Left kidney (tissue), 2 donors: ENCODE data around the gene PTCH2. TPM values are rescaled to one million over a fixed set of nuclear protein-coding genes. Genes with fewer than 3 reads are reported as not detected.

ENCODE experiments used
- DNase-seq: peaks from one replicate; pipeline ENCODE4 v3.0.0-alpha.2; 2013
- polyA plus RNA-seq: library from polyadenylated mRNA; unstranded; fragments of 120-200 nt; gene quantifications from one replicate; pipeline ENCODE4 v1.2.1, GENCODE V29; 2013; ENCODE audit not compliant: insufficient read length

PTCH2 gene
- polyA plus RNA-seq, 1 donor, result 5.4 TPM

DNA sequence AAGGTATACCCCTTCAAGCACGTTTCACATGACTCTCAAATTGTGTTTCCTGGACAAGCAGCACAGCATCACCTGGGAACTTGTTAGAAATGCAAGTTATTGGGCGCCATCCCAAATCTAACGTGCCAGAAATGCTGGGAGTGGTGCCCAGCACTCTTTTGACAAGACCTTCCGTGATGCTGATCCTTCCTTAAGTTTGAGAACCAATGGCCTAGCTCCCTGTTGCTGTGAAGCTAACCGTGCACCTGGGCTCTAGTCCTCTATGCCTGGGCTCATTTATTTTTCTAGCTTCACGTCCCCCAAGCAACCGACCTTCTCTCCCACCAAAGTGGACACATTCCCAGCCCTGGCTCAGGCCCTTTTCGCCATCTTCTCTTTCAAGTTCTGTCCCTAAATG lies 59.4 kb downstream of the PTCH2 start:
- DNase-seq, result no peak

DNA sequence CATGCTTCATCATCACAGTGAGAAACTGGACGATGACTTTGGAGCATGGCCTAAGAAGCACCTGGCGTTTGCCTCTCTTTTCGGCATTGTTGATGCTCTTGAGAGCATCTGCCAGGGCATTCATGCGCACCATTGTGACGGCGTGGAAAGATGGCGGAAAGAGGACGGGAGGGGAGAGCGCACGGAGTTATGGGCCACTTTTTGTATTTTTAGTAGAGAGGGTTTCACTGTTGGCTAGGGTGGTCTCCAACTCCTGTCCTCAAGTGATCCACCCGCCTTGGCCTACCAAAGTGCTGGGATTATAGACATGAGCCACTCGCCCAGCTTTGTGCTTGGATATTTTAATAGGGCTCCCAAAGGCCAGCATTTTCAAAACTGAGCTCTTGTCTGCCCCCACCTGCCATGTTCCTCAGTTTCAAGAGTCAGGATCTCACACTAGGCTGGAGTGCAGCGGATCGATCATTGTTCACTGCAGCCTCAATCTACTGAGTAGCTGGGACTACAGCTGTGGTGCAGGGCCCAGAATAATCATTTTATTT lies 62.4 kb downstream of the PTCH2 start:
- no peak for DNase-seq

DNA sequence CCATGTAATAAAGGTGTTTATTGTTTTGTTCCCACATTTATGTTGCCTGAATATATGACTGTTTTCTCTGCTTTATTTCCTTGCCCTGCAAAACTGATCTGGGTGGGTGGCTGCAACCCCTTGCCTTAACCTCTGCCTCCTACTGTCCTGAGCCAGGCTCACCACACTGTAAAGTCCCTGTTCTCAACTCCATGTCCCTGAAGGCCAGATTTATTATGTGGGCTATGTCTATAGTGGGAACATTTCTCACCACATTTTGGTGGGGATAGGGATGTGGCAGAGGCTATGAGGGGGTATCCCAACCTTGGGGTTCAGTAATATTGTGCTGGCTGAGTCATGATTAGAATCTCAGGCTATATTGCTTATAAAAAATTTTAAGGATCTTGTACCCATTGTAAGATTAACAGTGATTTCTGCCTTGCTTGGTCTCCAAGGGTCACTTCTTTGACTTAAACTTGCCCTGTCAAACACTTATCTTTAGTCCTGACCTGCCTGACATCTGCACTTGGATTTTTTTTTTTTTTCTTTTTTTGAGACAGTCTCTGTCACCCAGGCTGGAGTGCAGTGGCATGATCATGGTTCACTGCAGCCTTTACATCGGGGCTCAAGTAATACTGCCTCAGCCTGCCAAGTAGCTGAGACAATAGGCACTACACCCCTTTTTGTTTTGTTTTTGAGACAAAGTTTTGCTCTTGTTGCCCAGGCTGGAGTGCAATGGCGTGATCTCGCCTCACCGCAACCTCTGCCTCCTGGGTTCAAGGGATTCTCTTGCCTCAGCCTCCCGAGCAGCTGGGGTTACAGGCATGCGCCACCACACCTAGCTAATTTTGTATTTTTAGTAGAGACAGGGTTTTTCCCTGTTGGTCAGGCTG lies 64.1 kb downstream of the PTCH2 start:
- DNase-seq, result no peak

DNA sequence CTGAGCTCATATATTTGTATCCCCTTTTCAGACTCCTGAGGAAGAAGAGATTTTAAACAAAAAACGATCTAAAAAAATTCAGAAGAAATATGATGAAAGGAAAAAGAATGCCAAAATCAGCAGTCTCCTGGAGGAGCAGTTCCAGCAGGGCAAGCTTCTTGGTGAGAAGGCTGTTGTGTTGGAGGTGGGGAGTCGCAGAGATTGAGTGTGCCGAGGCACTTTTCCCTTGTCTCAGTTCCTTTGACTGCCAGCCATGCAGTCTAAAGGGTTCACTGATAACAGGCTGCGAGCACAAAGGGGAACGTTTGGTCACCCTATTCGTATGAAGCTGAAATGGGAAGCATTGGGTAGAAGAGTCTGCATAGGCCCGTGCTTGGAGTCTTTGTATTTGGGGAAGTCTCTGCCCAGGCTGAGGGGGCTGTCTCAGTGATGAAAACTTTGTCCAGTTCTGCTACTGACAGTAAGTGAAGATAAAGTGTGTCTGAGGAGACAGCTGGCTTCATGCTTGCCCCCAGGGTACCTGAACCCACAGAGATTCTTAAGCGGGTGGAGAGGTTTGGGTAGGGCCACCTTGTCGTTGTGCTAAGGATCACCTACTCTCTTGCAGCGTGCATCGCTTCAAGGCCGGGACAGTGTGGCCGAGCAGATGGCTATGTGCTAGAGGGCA lies 65.0 kb downstream of the PTCH2 start:
- no peak for DNase-seq

DNA sequence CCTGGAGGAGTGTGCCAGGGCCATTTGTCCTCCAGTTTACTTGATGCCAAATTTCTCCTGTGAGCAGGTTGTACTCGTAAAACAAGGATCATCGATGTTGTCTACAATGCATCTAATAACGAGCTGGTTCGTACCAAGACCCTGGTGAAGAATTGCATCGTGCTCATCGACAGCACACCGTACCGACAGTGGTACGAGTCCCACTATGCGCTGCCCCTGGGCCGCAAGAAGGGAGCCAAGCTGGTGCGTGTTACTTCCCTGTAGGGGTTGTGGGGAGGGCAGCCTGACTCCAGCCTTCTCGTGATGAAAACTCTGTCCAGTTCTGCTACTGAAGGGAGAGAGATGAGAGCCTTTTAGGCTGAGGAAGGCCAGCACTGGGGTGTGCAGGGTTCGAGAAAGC lies 65.5 kb downstream of the PTCH2 start:
- no peak for DNase-seq

DNA sequence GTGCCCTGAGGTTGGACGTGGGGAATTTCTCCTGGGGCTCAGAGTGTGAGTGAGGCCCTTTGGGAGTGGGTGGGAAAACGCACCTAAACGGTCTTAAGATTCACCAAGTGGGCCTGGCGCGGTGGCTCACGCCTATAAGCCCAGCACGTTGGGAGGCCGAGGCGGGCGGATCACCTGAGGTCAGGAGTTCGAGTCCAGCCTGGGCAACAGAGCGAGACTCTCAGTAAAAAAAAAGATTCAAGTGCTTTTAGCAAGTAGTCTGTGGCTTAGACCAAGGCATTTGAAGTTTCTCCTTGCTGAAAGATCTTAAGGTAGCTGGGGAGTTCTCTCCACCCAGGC lies 66.4 kb downstream of the PTCH2 start:
- DNase-seq, result no peak

DNA sequence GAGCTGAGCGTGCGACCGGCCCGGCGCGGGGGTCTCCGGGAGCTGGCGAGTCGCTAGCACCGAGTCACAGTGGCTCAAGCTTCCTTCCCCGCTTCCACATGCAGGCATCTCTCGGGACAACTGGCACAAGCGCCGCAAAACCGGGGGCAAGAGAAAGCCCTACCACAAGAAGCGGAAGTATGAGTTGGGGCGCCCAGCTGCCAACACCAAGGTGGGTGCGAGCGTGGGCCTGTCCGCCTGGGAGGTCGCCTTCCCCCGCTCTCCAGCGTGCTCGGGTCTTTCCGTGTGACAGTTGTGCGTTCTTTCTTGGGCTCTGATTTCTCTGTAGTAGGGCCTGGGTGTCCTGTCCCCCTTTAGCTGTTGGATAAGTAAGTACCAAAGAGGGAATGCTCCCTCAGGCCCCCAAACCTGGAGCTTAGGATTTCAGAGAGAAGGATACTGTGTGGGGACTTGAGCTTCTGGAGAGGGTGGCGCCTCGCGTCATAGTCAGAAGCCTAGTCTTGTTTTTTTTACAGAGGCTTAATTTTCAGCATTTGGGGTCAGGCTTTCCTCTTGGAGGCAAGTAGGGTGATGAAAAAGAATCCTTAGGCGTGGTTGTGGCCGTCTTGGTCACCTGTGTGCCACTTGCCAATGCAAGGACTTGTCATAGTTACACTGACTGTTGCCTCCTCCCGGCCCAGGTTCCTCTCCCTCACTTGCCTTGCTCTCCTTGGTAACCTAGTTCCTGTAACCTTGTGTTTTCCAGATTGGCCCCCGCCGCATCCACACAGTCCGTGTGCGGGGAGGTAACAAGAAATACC lies 66.9 kb downstream of the PTCH2 start:
- no peak for DNase-seq

DNA sequence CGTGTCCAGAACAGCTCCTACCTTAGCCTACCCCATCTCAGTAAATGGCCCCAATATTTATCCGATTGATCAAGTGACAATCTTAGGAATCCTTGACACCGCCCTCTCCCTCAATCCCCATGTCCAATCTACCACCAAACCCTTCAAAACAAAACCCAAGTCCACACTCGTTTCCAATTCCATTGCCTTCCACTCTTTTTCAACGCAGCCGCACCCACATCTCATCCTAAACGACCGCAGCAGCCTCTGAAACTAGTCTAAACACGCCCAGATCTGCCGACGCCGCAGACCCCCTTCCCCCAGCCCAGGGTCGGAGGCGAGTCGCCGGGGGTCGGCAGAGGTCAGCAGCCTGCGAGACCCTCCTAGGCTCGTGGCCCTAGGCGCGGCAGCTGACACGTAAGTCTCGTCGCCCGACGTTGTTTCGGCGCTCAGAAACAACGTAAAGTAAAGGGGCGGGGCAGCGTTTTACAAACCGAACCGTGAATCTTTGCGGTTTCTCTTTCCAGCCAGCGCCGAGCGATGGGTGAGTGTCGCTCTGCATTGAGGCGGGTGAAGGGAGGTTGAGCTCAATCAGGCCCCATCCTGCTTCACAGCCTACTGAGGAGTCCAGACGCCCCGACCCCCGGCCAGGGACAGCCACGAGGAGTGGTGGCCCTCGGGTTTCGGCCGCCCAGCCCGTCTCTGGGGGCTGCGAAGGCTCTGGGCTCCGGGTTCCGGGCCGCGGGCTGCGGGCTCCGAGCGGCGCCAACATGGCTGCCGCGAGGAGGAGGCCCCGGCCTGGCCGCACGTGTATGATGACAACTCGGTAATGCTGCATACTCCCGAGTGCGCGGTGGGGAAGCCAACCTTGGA lies 67.7 kb downstream of the PTCH2 start, which contains the start of gene RPS8:
Gene RPS8 (plus strand): TSS at position 463 of the 852 bp plus-strand sequence. CDS start 57 bp downstream, at position 520.
- DNase-seq, result peak; percentile 97

Other genes starting within 250 kb of the PTCH2 start
- 11.7 TPM for gene TMEM53, start 168.8 kb downstream of the PTCH2 start, polyA plus RNA-seq
- gene ARMH1, start 168.5 kb downstream of the PTCH2 start, polyA plus RNA-seq, result 7.3 TPM
- 1.9 TPM for gene RNU5D-1, start 112.1 kb downstream of the PTCH2 start, polyA plus RNA-seq
- 38.8 TPM for gene KIF2C, start 103.4 kb downstream of the PTCH2 start, polyA plus RNA-seq
- 1,947 TPM for gene RPS8, start 67.7 kb downstream of the PTCH2 start, polyA plus RNA-seq
- 0.96 TPM for gene BEST4, start 55.1 kb downstream of the PTCH2 start, polyA plus RNA-seq
- 5.9 TPM for gene PLK3, start 42.9 kb downstream of the PTCH2 start, polyA plus RNA-seq
- gene DYNLT4, start 35.9 kb downstream of the PTCH2 start, polyA plus RNA-seq, result not detected
- gene BTBD19, start 34.7 kb downstream of the PTCH2 start, polyA plus RNA-seq, result 20.9 TPM
- gene EIF2B3, start 143.3 kb upstream of the PTCH2 start, polyA plus RNA-seq, result 38.6 TPM
- 37.1 TPM for gene HECTD3, start 168.1 kb upstream of the PTCH2 start, polyA plus RNA-seq
- gene UROD, start 169.0 kb upstream of the PTCH2 start, polyA plus RNA-seq, result 104 TPM